Endodermal cell (in vitro differentiated cells): ENCODE data around the gene MAB21L4. TPM values are rescaled to one million over a fixed set of nuclear protein-coding genes. Genes with fewer than 3 reads are reported as not detected.

Experiments
- DNase-seq: peaks from one replicate; pipeline ENCODE4 v3.0.0-alpha.2; 2017
- H3K27ac ChIP-seq: 2 replicates; pipeline ENCODE4 v1.5.1; 2013; ENCODE audit warnings: mild to moderate bottlenecking, low read depth, low read length, moderate library complexity
- H3K27me3 ChIP-seq: 2 replicates; pipeline ENCODE4 v1.6.1; 2013; ENCODE audit warnings: mild to moderate bottlenecking, low read length, moderate library complexity; ENCODE audit not compliant: insufficient read depth, control insufficient read depth, poor library complexity, severe bottlenecking
- H3K36me3 ChIP-seq: 2 replicates; pipeline ENCODE4 v1.7.0; 2013; ENCODE audit warnings: mild to moderate bottlenecking, low read length, moderate library complexity; ENCODE audit not compliant: control insufficient read depth, insufficient read depth
- H3K4me1 ChIP-seq: one replicate; pipeline ENCODE4 v1.7.0; 2013; ENCODE audit warnings: low read length; ENCODE audit not compliant: control insufficient read depth, insufficient read depth
- H3K4me3 ChIP-seq: 2 replicates; pipeline ENCODE4 v1.5.1; 2013; ENCODE audit warnings: mild to moderate bottlenecking, low read length, moderate library complexity
- H3K9ac ChIP-seq: 2 replicates; pipeline ENCODE4 v1.6.1; 2013; ENCODE audit warnings: mild to moderate bottlenecking, low read length, moderate library complexity; ENCODE audit not compliant: poor library complexity, severe bottlenecking; ENCODE audit errors: extremely low read depth
- H3K9me3 ChIP-seq: 2 replicates; pipeline ENCODE4 v1.6.1; 2013; ENCODE audit warnings: mild to moderate bottlenecking, low read length, moderate library complexity; ENCODE audit not compliant: control insufficient read depth
- H3K27ac Mint-ChIP-seq: 2 replicates; pipeline ENCODE4 v1.8.0; 2020; ENCODE audit warnings: mixed read lengths
- H3K27me3 Mint-ChIP-seq: 2 replicates; pipeline ENCODE4 v1.8.0; 2021; ENCODE audit warnings: mild to moderate bottlenecking, mixed read lengths; ENCODE audit not compliant: insufficient read depth
- H3K36me3 Mint-ChIP-seq: 2 replicates; pipeline ENCODE4 v1.8.0; 2020; ENCODE audit warnings: low read depth, mixed read lengths
- H3K4me1 Mint-ChIP-seq: 2 replicates; pipeline ENCODE4 v1.8.0; 2020; ENCODE audit warnings: mixed read lengths
- H3K4me3 Mint-ChIP-seq: 2 replicates; pipeline ENCODE4 v1.8.0; 2020; ENCODE audit warnings: mild to moderate bottlenecking, moderate library complexity, mixed read lengths
- H3K9me3 Mint-ChIP-seq: 2 replicates; pipeline ENCODE4 v1.8.0; 2020; ENCODE audit warnings: mild to moderate bottlenecking, mixed read lengths
- WGBS, 2 experiments: methylation state at CpG; one replicate each; pipeline versions ENCODE4 v1.1.5 to v1.1.7; 2013; ENCODE audit warnings: missing lambda C conversion rate in 2 of 2, mixed read lengths in 1 of 2; ENCODE audit not compliant: insufficient coverage in 1 of 2, insufficient read length in 1 of 2; 5-methylcytosine and 5-hydroxymethylcytosine counted together
- total RNA-seq, 2 donors: library from RNA; stranded (reverse); fragmentation: NEBNext Ultra II Directional in 1 of 2; extraction: Animal tissue kit (Norgen Biotek cat#: 25700) in 1 of 2; gene quantifications; 2 replicates in 1 of 2; 3 replicates in 1 of 2; pipeline ENCODE4 v1.2.1, GENCODE V29; 2021
- TF ChIP-seq, protein P1 (sequence below): fragments of 200-600 bp; sonication (generic); conservative IDR thresholded peaks from 2 replicates; pipeline ENCODE4 v1.5.0; 2021; ENCODE audit warnings: antibody characterized with exemption, mild to moderate bottlenecking

The MAB21L4 gene
- total RNA-seq, 2 donors from 2014 or later, result 0.31 TPM; not detected in 1

DNA sequence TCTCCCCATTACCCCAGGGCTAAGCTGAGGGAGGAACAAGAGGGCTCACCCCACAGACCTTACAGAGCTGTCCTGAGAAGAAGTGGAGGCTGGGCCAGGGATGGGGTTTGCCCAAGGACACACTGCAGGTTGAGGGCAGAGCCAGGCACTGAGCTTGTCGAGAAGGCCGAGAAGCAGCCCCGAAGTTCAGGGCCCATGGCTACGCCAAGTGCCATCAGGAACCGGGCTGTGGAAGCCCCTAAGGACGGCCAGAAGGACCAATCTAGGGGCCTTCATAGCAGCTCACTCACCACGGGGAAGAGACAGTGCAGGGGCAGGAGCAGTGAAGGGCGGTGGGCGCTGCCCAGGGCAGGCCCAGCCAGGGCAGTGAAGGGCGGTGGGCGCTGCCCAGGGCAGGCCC, 45.9 kb downstream of the MAB21L4 start:
- H3K4me1 Mint-ChIP-seq, result no peaks in the 10 kb centered on the region
- WGBS, 2 experiments, result 92 to 97% methylated on average over 5 to 9 of the region's 11 CpGs
- no peak overlapping the region for H3K4me3 Mint-ChIP-seq
- H3K9me3 Mint-ChIP-seq, result peaks cover 22% of the 10 kb centered on the region
- Histone ChIP-seq H3K9me3 (peaks cover 16% of the 10 kb centered on the region), H3K4me1 (no peaks in the 10 kb centered on the region), H3K36me3 (no peaks in the 10 kb centered on the region), H3K27ac (no peak overlapping the region), H3K4me3 (no peak overlapping the region), H3K27me3 (no peaks in the 10 kb centered on the region), H3K9ac (no peak overlapping the region)
- H3K27ac Mint-ChIP-seq, result no peak overlapping the region
- H3K36me3 Mint-ChIP-seq, result no peaks in the 10 kb centered on the region
- DNase-seq, result no peak
- TF ChIP-seq, protein P1, sequence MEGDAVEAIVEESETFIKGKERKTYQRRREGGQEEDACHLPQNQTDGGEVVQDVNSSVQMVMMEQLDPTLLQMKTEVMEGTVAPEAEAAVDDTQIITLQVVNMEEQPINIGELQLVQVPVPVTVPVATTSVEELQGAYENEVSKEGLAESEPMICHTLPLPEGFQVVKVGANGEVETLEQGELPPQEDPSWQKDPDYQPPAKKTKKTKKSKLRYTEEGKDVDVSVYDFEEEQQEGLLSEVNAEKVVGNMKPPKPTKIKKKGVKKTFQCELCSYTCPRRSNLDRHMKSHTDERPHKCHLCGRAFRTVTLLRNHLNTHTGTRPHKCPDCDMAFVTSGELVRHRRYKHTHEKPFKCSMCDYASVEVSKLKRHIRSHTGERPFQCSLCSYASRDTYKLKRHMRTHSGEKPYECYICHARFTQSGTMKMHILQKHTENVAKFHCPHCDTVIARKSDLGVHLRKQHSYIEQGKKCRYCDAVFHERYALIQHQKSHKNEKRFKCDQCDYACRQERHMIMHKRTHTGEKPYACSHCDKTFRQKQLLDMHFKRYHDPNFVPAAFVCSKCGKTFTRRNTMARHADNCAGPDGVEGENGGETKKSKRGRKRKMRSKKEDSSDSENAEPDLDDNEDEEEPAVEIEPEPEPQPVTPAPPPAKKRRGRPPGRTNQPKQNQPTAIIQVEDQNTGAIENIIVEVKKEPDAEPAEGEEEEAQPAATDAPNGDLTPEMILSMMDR, result no peak
- no peaks in the 10 kb centered on the region for H3K27me3 Mint-ChIP-seq

DNA sequence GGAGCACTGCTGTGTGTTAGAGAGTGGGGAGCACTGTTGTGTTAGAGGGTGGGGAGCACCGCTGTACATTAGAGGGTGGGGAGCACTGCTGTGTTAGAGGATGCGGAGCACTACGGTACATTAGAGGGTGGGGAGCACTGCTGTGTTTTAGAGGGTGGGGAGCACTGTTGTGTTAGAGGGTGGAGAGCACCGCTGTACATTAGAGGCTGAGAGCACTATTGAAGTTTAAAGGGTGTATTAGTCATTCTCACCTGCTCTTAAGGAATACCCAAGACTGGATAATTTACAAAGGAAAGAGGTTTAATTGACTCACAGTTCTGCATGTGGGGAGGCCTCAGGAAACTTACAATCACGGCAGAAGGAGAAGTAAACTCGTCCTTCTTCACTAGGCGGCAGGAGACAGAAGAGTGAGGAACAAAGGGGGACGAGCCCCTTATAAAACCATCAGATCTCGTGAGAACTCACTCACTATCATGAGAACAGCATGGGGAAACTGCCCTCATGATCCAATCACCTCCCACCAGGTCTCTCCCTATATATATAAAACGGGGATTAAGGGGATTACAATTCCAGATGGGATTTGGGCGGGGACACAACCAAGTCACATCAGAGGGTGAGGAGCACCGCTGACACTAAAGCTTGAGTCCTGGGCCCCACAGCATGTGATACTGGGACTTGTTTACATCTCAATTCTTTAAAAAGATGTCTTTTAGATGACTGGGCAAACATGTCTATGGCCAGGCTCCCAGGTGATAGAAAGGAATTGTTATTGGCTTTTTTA, 46.9 kb downstream of the MAB21L4 start:
- DNase-seq, result no peak
- Mint-ChIP-seq H3K9me3 (peaks cover 17% of the 10 kb centered on the region), H3K36me3 (no peaks in the 10 kb centered on the region), H3K4me1 (no peaks in the 10 kb centered on the region), H3K4me3 (no peak overlapping the region), H3K27ac (no peak overlapping the region), H3K27me3 (no peaks in the 10 kb centered on the region)
- WGBS, 2 experiments, result 83 to 91% methylated on average over 7 to 12 of the region's 12 CpGs
- TF ChIP-seq, protein P1, result no peak
- H3K4me3 ChIP-seq, result no peak overlapping the region
- peaks cover 6% of the 10 kb centered on the region for H3K9me3 ChIP-seq
- no peaks in the 10 kb centered on the region for H3K27me3 ChIP-seq
- no peaks in the 10 kb centered on the region for H3K4me1 ChIP-seq
- H3K27ac ChIP-seq, result no peak overlapping the region
- no peak overlapping the region for H3K9ac ChIP-seq
- H3K36me3 ChIP-seq, result no peaks in the 10 kb centered on the region

DNA sequence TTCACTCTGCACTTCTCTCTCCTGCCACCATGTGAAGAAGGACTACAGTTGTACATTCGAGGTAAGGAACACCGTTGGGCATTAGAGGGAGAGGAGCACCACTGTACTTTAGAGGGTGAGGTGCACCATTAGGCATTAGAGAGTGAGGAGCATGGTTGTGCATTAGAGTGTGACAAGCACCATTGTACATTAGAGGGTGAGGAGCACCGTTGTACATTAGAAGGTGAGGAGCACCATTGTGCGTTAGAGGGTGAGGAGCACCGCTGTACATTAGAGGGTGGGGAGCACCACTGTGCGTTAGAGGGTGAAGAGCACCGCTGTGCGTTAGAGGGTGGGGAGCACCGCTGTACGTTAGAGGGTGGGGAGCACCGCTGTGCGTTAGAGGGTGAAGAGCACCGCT, 48.1 kb downstream of the MAB21L4 start:
- peaks cover 11% of the 10 kb centered on the region for H3K9me3 Mint-ChIP-seq
- peaks cover 4% of the 10 kb centered on the region for H3K9me3 ChIP-seq
- no peaks in the 10 kb centered on the region for H3K27me3 Mint-ChIP-seq
- no peak overlapping the region for H3K4me3 Mint-ChIP-seq
- H3K9ac ChIP-seq, result no peak overlapping the region
- no peak for DNase-seq
- 93 to 100% methylated on average over 2 to 13 of the region's 13 CpGs for WGBS, 2 experiments
- TF ChIP-seq, protein P1, result no peak
- H3K27ac Mint-ChIP-seq, result no peak overlapping the region
- H3K36me3 Mint-ChIP-seq, result no peaks in the 10 kb centered on the region
- no peak overlapping the region for H3K27ac ChIP-seq
- no peaks in the 10 kb centered on the region for H3K4me1 ChIP-seq
- H3K36me3 ChIP-seq, result no peaks in the 10 kb centered on the region
- H3K4me3 ChIP-seq, result no peak overlapping the region
- H3K4me1 Mint-ChIP-seq, result no peaks in the 10 kb centered on the region
- no peaks in the 10 kb centered on the region for H3K27me3 ChIP-seq
